Naive thymus-derived CD4-positive, alpha-beta T cell (primary cell): ENCODE measurements around the gene KCNA1. TPM values are rescaled to one million over a fixed set of nuclear protein-coding genes. Genes with fewer than 3 reads are reported as not detected.

Source experiments
- ATAC-seq: fragments of 150-1000 bp; cut with Tn5 transposase; 2 replicates; pipeline ENCODE4 v1.10.0; 2021; ENCODE audit warnings: mild to moderate bottlenecking, moderate library complexity
- CTCF ChIA-PET: fragments of 350-600 bp; sonication (Branson Sonifier 250); formaldehyde crosslinking; loops from one replicate; lab custom pipeline; 2021; ENCODE audit warnings: antibody characterized with exemption; lab: Charles Lee
- POLR2A ChIA-PET: fragments of 350-600 bp; sonication (Branson Sonifier 250); formaldehyde crosslinking; loops from one replicate; lab custom pipeline; 2021; ENCODE audit warnings: antibody characterized with exemption, inconsistent platforms; lab: Charles Lee
- DNase-seq, 9 donors: peaks; one replicate each; pipeline versions ENCODE4 v3.0.0 to v3.0.0-alpha.2; 2020 to 2022; ENCODE audit warnings: mixed read lengths in 1 of 9
- H3K27ac ChIP-seq: one replicate; pipeline ENCODE4 v1.7.0; 2013; ENCODE audit warnings: mild to moderate bottlenecking, low read depth, low read length, moderate library complexity
- H3K27me3 ChIP-seq, 2 donors: one replicate each; pipeline ENCODE4 v1.7.0; 2013; ENCODE audit warnings: low read length in 2 of 2, mild to moderate bottlenecking in 2 of 2, moderate library complexity in 2 of 2; ENCODE audit not compliant: control insufficient read depth in 2 of 2, insufficient read depth in 2 of 2
- H3K36me3 ChIP-seq, 3 experiments: 1 replicate in 2 of 3; 2 replicates in 1 of 3; pipeline ENCODE4 v1.7.0; 2013; ENCODE audit warnings: low read length in 3 of 3, mild to moderate bottlenecking in 3 of 3, moderate library complexity in 1 of 3; ENCODE audit not compliant: insufficient read depth in 3 of 3, control insufficient read depth in 2 of 3
- H3K4me1 ChIP-seq, 2 donors: one replicate each; pipeline ENCODE4 v1.7.0; 2013; ENCODE audit warnings: low read length in 2 of 2, mild to moderate bottlenecking in 2 of 2, moderate library complexity in 1 of 2; ENCODE audit not compliant: control insufficient read depth in 2 of 2, insufficient read depth in 2 of 2
- H3K4me3 ChIP-seq: 2 replicates; pipeline ENCODE4 v1.7.0; 2013; ENCODE audit warnings: mild to moderate bottlenecking, low read length
- H3K9me3 ChIP-seq, 3 experiments: 1 replicate in 2 of 3; 2 replicates in 1 of 3; pipeline ENCODE4 v1.7.0; 2013; ENCODE audit warnings: low read length in 3 of 3; ENCODE audit not compliant: control insufficient read depth in 2 of 3
- H3K27ac Mint-ChIP-seq, 9 donors: one replicate each; pipeline ENCODE4 v1.8.0; 2020 to 2022; ENCODE audit warnings: mixed read lengths in 9 of 9, mild to moderate bottlenecking in 8 of 9, moderate library complexity in 5 of 9, inconsistent platforms in 2 of 9
- H3K27me3 Mint-ChIP-seq, 5 donors: one replicate each; pipeline ENCODE4 v1.8.0; 2021 to 2022; ENCODE audit warnings: mixed read lengths in 5 of 5, mild to moderate bottlenecking in 1 of 5
- H3K36me3 Mint-ChIP-seq, 5 donors: one replicate each; pipeline ENCODE4 v1.8.0; 2020 to 2022; ENCODE audit warnings: mixed read lengths in 5 of 5, mild to moderate bottlenecking in 3 of 5, inconsistent platforms in 1 of 5
- H3K4me1 Mint-ChIP-seq, 7 donors: one replicate each; pipeline ENCODE4 v1.8.0; 2020 to 2022; ENCODE audit warnings: mixed read lengths in 7 of 7, mild to moderate bottlenecking in 3 of 7, inconsistent platforms in 1 of 7
- H3K4me3 Mint-ChIP-seq, 10 donors: one replicate each; pipeline ENCODE4 v1.8.0; 2020 to 2022; ENCODE audit warnings: mild to moderate bottlenecking in 10 of 10, mixed read lengths in 10 of 10, moderate library complexity in 6 of 10, inconsistent platforms in 2 of 10
- H3K9me3 Mint-ChIP-seq, 11 donors: one replicate each; pipeline ENCODE4 v1.8.0; 2020 to 2022; ENCODE audit warnings: mixed read lengths in 11 of 11, mild to moderate bottlenecking in 4 of 11, inconsistent platforms in 1 of 11, moderate library complexity in 1 of 11
- intact Hi-C, 2 donors: fragments of 100-400 bp; cut with micrococcal nuclease; formaldehyde crosslinking; loops; one replicate each; pipeline ENCODE4 v1.15.1; 2023
- polyA plus RNA-seq, 2 donors: library from polyadenylated mRNA; unstranded; fragments of 300-500 nt; fragmentation: Illumina TruSeq; gene quantifications; one replicate each; pipeline ENCODE4 v1.2.3, GENCODE V29; 2021
- total RNA-seq, 6 experiments: library from RNA in 5 of 6; stranded (reverse) in 5 of 6; gene quantifications; 1 replicate in 5 of 6; 2 replicates in 1 of 6; pipeline ENCODE4 v1.2.3 and lab custom pipeline; 2021 to 2026

KCNA1 gene
- total and polyA plus RNA-seq, 7 experiments from 2014 or later: not detected

- intact Hi-C loops: no loop called here
- peaks cover 46 to 65% (median 53%) of the 10 kb centered on the region in 5 donors for H3K27me3 Mint-ChIP-seq
- H3K36me3 Mint-ChIP-seq: no peaks in the 10 kb centered on the region
- H3K9me3 Mint-ChIP-seq: no peaks in the 10 kb centered on the region
- Histone ChIP-seq H3K27me3 (peaks cover 0 to 23% of the 10 kb centered on the region in 2 donors), H3K4me3 (no peak overlapping the region), H3K36me3 (no peaks in the 10 kb centered on the region), H3K4me1 (no peaks in the 10 kb centered on the region), H3K27ac (no peak overlapping the region), H3K9me3 (no peaks in the 10 kb centered on the region)
- CTCF ChIA-PET: no interaction called here
- H3K27ac Mint-ChIP-seq: no peak overlapping the region
- POLR2A ChIA-PET: no interaction called here
- H3K4me1 Mint-ChIP-seq: no peaks in the 10 kb centered on the region
- no peak overlapping the region for H3K4me3 Mint-ChIP-seq
- DNase-seq: no peak
- no peak for ATAC-seq
These were observed 22.9 kb downstream of the KCNA1 start for GRCh38 chr12:4932576-4932975.

GRCh38 chr12:4933411-4933810 lies 23.7 kb downstream of the KCNA1 start:
- H3K27ac Mint-ChIP-seq: no peak overlapping the region
- peaks cover 38 to 66% (median 48%) of the 10 kb centered on the region in 5 donors for H3K27me3 Mint-ChIP-seq
- H3K4me1 Mint-ChIP-seq: no peaks in the 10 kb centered on the region
- H3K36me3 ChIP-seq: no peaks in the 10 kb centered on the region
- CTCF ChIA-PET: no interaction called here
- intact Hi-C loops: no loop called here
- no peak overlapping the region for H3K4me3 ChIP-seq
- no peak for ATAC-seq
- DNase-seq: no peak
- no peak overlapping the region for H3K27ac ChIP-seq
- no peaks in the 10 kb centered on the region for H3K9me3 ChIP-seq
- POLR2A ChIA-PET: no interaction called here
- H3K4me1 ChIP-seq: no peaks in the 10 kb centered on the region
- H3K36me3 Mint-ChIP-seq: no peaks in the 10 kb centered on the region
- H3K9me3 Mint-ChIP-seq: no peaks in the 10 kb centered on the region
- H3K27me3 ChIP-seq: peaks cover 0 to 23% of the 10 kb centered on the region in 2 donors
- no peak overlapping the region for H3K4me3 Mint-ChIP-seq

GRCh38 chr12:4934407-4935035 lies 24.8 kb downstream of the KCNA1 start:
- intact Hi-C loops: no loop called here
- POLR2A ChIA-PET: no interaction called here
- DNase-seq (no peak), ATAC-seq (no peak)
- no peaks in the 10 kb centered on the region for H3K4me1 ChIP-seq
- CTCF ChIA-PET: no interaction called here
- H3K4me3 ChIP-seq: no peak overlapping the region
- Mint-ChIP-seq H3K4me1 (no peaks in the 10 kb centered on the region), H3K4me3 (no peak overlapping the region), H3K36me3 (no peaks in the 10 kb centered on the region), H3K9me3 (no peaks in the 10 kb centered on the region), H3K27me3 (peaks cover 36 to 59% (median 48%) of the 10 kb centered on the region in 5 donors), H3K27ac (no peak overlapping the region)
- no peaks in the 10 kb centered on the region for H3K9me3 ChIP-seq
- no peak overlapping the region for H3K27ac ChIP-seq
- H3K36me3 ChIP-seq: no peaks in the 10 kb centered on the region
- H3K27me3 ChIP-seq: peaks cover 0 to 23% of the 10 kb centered on the region in 2 donors

- Histone ChIP-seq H3K27me3 (peaks cover 0 to 12% of the 10 kb centered on the region in 2 donors), H3K9me3 (no peaks in the 10 kb centered on the region), H3K27ac (no peak overlapping the region), H3K36me3 (no peaks in the 10 kb centered on the region), H3K4me1 (no peaks in the 10 kb centered on the region), H3K4me3 (no peak overlapping the region)
- Mint-ChIP-seq H3K27ac (no peak overlapping the region), H3K9me3 (no peaks in the 10 kb centered on the region), H3K4me1 (peaks cover 0 to 3% (median 0%) of the 10 kb centered on the region in 7 donors), H3K4me3 (no peak overlapping the region), H3K36me3 (no peaks in the 10 kb centered on the region), H3K27me3 (peaks cover 12 to 27% (median 17%) of the 10 kb centered on the region in 5 donors)
- CTCF ChIA-PET: no interaction called here
- no peak for DNase-seq
- intact Hi-C loops: no loop called here
- POLR2A ChIA-PET: no interaction called here
- no peak for ATAC-seq
These were observed 29.2 kb downstream of the KCNA1 start for GRCh38 chr12:4938900-4939299.

- intact Hi-C loops: no loop called here
- ChIA-PET CTCF (no interaction called here), POLR2A (no interaction called here)
- ATAC-seq (no peak), DNase-seq (no peak)
- H3K27me3 Mint-ChIP-seq: peaks cover 6 to 21% (median 11%) of the 10 kb centered on the region in 5 donors
- H3K4me1 ChIP-seq: no peaks in the 10 kb centered on the region
- H3K4me3 Mint-ChIP-seq: no peak overlapping the region
- H3K9me3 Mint-ChIP-seq: no peaks in the 10 kb centered on the region
- H3K27ac ChIP-seq: no peak overlapping the region
- H3K9me3 ChIP-seq: no peaks in the 10 kb centered on the region
- peaks cover 0 to 3% (median 0%) of the 10 kb centered on the region in 7 donors for H3K4me1 Mint-ChIP-seq
- H3K36me3 Mint-ChIP-seq: no peaks in the 10 kb centered on the region
- H3K4me3 ChIP-seq: no peak overlapping the region
- peaks cover 0 to 12% of the 10 kb centered on the region in 2 donors for H3K27me3 ChIP-seq
- no peaks in the 10 kb centered on the region for H3K36me3 ChIP-seq
- no peak overlapping the region for H3K27ac Mint-ChIP-seq
These were observed 29.8 kb downstream of the KCNA1 start for GRCh38 chr12:4939418-4940023.

- Histone ChIP-seq H3K4me3 (no peak overlapping the region), H3K4me1 (no peaks in the 10 kb centered on the region), H3K27ac (no peak overlapping the region), H3K27me3 (no peaks in the 10 kb centered on the region), H3K36me3 (no peaks in the 10 kb centered on the region), H3K9me3 (no peaks in the 10 kb centered on the region)
- ChIA-PET CTCF (no interaction called here), POLR2A (no interaction called here)
- H3K4me1 Mint-ChIP-seq: peaks cover 0 to 3% (median 0%) of the 10 kb centered on the region in 7 donors
- DNase-seq (no peak), ATAC-seq (no peak)
- no peaks in the 10 kb centered on the region for H3K9me3 Mint-ChIP-seq
- intact Hi-C loops: no loop called here
- H3K4me3 Mint-ChIP-seq: no peak overlapping the region
- no peaks in the 10 kb centered on the region for H3K36me3 Mint-ChIP-seq
- H3K27me3 Mint-ChIP-seq: peaks cover 0 to 10% (median 1%) of the 10 kb centered on the region in 5 donors
- H3K27ac Mint-ChIP-seq: no peak overlapping the region
These were observed 33.6 kb downstream of the KCNA1 start for GRCh38 chr12:4943067-4943937.
